ENCODE results near the gene ITPR1.
A peak's percentile ranks its signal among the peaks of the same experiment; 100 is the strongest.
"Not testable (repeated sequence)": the region's sequence is repeated elsewhere in the genome, so short reads cannot be mapped to it uniquely, and the experiment has no call there.

ITPR1 gene

DNA sequence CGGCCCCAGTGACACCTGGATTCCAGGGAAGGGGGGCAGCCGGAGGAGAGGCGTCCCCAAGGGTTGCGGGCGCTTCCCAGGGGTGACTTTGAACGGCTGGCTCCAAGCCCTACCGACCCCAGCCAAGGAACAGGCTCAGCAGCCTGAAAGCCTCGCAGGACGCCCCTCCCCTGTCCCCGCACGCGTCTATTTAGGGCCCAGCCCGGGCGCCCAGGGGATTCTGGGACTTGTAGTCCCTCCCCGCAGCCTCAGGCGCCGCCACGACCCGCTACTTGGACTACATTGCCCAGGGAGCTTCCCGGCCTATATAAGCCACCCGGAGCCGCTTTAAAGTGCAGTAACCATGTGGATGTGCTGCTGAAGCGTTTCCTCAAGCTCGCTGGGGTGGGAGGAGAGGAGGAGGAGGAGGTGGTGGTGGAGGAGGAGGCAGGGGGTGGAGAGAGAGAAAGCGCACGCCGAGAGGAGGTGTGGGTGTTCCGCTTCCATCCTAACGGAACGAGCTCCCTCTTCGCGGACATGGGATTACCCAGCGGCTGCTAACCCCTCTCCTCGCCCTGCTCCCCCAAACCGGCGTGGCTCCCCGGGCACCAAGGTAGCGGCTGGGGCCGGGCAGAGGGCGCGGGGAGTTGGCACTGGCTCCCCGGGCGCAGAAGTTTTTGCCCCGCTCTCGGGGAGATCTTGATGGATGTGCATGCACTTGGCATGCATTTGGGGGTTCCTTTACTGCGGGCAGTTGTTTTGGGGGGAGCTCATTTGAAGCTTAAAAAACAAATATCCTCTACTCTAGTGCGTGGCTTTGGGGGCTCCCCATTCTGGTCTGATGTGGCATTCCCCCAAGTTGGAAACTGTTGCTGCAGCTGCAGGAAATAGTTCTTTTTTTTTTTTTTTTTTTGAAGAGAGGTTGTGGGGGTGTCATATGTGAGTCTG, at the start of gene ITPR1:
Gene ITPR1, plus strand, starts transcription at position 335 of the 927 bp plus-strand sequence. CDS start 23,144 bp downstream, outside the sequence.
- DNase-seq = peak; percentile 33

DNA sequence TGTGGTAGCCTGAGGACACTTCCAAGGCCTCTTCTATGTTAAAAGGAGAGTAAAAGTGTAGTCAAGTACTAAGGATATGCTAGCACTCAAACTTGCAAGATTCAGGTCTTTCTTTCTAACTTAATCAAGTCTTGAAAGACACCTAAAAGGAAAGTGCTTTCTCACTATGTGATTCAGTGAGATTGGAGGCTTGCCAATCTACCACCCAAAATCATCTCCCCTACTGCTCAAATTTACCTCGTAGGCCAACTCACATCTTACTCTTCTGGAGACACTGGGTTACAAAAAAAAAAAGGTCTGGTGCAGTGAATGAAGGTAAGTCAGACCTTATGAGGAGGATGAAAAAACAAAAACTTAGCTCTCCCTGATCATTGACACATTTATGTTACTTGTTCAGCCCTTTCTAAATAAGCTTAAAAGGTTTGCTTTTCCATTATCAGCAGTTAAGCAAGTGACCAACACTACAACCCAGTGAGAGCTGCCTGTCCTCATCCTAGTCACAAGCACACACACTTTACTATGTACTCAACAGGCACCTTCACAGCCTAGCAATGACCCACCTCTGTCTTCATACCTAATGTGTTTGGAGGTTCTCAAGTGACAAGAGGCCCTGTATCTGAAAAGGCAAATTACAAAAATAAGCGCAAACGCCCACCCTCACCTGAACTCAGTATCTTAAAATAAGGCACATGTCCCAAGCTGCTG, 45.7 kb upstream of the ITPR1 start:
- no peak for DNase-seq

- no peak for DNase-seq
Observed at GRCh38 chr3:4448187-4448586, 45.0 kb upstream of the ITPR1 start.

GRCh38 chr3:4449043-4449805, 43.9 kb upstream of the ITPR1 start:
- no peak for DNase-seq

DNA sequence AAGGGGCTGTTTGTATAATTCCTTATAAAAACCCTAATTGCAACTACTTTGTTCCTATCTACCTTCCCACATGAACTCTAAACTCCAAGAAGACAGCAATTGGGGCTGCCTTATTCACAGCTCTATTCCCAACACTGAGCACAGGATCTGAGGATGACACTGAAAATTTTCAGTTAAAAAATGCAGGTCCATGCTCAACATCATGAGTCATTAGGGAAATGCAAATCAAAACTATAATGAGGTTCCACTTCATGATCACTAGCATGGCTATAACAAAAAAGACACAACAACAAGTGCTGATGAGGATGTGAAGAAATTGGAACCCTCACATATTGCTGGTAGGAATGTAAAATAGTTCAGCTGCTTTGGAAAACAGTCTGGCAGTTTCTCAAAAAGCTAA, 39.0 kb upstream of the ITPR1 start:
- DNase-seq = no peak

DNA sequence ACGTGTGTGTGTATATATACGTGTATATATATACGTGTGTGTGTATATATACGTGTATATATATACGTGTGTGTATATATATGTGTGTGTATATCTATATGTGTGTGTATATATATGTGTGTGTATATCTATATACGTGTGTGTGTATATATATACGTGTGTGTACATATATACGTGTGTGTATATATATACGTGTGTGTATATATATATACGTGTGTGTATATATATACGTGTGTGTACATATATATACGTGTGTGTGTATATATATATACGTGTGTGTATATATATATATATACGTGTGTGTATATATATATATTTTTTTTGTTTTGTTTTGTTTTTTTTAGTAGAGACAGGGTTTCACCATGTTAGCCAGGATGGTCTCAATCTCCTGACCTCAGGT, 36.4 kb upstream of the ITPR1 start:
- not testable (repeated sequence) for DNase-seq

- no peak for DNase-seq
Observed at GRCh38 chr3:4458961-4459360, 34.2 kb upstream of the ITPR1 start.

DNA sequence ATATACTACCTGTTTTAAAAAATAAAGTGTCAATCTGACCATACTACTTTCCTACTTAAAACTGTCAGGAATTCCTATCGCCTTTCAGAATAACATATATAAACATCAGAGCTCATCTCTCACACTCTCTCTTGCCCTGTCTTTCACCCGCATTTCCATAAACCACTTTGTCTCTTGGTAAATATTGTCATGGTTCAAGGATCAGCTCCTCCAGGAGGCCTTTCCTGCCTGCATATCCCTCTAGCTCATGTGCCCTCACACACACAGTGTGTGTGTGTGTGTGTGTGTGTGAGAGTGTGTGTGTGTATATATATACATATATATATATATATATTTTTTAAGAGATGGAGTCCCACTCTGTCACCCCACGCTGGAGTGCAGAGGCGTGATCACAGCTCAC, 32.8 kb upstream of the ITPR1 start:
- no peak for DNase-seq

DNA sequence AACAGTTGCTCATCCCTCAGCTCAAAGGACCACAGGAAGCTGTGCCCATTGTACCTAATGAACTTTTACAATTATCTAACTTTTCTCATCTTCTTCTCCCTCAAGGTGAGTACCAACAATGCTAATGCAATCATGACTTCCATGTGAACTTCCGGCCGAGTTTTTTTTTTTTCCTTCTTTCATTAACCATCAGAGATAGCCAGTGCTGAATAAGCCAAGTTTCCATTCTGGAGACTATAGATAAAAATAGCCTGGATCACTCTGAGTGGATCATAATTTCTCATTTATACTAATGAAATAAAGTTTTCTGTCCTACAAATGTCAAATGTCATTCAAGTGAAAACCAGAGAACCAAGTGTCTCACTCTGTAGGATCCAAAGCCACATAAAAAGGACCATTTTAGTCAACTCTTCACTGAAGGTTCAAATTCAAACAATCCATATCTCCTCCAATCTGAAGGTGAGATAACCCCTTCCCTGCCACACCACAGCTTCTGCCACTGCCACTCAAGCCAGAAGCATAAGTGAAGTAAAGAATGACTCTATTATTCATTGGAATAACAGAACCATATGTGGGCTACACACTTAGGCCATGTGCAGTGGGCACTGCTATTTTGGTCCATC, 31.6 kb upstream of the ITPR1 start:
- DNase-seq = no peak

DNA sequence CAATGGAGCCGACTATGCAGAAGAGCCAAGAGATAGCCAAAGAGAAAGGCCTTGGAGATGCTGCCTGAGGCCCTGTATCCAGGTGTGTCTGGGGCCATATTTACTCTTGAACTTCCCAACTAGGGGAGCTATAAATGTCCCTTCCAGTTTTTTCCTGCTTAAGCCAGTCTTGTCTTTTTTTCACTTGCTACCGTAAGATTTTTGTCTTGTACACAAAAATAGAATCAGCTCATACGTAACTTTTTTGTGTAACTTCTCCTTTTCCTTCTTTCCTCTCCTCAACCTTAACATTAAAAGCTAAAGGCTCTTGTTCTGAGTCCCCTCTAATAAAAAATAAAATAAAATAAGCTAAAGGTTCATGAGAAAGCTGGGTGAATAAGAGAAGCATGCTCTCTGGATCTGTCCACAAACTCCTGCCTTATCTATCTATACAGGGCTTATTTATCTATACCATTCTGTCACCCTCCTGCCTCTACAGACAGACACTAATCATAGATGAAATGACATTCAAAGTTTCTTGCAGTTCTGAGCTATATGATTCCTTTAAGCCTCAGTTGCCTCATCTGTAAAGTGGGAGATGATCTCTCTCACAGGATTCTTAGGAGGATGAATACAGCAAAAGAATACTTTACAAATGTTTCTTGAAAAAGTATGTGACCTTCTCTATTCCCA, 30.6 kb upstream of the ITPR1 start:
- DNase-seq = no peak

DNA sequence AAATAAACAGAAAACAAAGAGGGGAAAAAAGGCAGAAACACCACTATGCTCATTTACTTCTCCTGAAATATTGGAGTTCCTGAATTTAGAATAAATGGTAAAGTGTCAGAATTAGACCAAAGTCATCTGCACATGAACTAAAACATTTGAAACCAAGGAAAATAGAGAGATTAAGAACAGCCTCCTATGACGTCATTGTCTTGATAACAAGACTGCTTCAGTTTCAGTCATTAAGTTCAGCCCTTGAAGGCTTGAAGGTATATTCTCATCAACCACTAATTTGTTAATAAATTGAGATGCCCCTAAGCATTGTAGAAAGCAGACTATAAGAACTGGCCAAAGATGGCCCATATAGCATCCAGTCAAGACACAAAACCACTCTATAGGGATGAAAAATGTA, 28.6 kb upstream of the ITPR1 start:
- DNase-seq = no peak

DNA sequence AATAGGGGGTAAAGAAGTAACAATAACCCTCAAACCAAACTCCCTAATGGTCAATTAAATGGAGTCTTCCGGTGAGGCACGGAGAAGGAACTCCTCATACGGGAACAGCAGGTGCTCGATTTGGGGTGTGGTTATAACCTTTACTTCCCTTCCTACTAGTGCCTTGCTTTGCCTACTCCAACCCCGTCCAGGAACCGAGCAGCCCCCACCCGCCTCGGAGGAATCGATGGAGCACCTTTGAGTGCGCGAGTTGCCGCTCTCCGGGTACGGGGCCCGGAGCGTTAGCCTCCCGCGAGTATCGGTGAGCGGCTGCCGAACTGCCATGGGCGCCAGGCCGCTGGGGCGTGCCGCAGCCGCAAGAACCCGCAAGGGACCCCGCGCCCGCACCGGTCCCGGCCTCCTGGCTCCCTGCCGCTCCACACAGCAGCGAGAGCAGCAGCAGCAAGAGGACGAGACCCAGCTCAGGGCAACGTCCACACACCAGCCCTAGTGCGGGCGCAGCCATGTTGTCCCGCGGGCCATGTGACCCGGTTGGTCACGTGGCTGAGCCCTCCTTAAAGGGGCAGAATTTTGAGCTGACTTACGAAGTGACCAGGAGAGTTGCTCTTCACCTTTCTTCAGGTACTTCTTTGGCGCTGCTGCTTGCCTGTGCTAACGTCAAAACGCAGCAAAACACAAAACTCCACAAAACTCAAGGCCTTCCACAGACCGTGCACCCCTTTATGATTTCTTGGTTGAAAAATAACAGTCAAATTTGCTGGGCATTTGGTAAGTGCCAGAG, 26.2 kb upstream of the ITPR1 start, which contains the start of gene SUMF1:
Gene SUMF1, minus strand, starts transcription at position 529 of the 781 bp plus-strand sequence. Its CDS starts 24 bp downstream, at position 505.
- no peak for DNase-seq

- DNase-seq = no peak
Observed at GRCh38 chr3:4467522-4467867, 25.7 kb upstream of the ITPR1 start.

DNA sequence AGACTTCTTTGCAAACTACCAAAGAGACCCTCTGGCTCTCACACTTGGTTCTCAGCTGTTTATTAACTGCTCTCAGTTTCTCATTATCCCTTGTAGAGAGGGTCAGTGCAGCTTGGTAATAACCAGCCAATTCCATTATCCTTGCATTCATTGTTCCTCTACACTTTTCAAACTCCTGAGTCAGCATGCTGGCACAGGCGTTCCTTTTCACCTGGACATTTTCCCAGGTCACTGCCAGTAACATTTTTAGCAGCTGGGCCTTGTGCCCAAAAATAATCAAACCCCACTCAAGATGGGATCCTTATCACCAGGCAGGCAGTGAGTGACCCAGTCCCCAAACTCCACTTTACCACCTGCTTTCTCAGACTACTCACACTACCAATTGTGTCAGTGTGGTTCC, 21.2 kb upstream of the ITPR1 start:
- DNase-seq = no peak

DNA sequence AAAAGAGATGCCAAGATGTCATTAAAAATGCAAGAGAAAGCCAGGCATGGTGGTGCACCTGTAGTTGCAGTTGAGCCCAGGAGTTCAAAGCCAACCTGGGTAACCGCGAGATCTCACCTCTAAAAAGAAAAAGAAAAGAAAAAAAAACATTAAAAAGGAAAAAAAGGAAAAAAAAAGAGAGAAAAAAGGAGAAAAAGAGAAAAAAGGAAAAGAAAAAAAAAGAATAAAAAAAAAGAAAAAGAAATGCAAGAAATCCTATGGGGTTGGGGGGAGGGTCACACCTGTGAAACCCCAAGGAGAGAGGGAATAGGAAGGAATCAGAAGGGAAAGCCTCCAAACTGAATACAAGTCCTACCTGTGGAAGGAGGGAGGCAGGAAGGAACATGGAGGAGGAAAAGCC, 20.8 kb upstream of the ITPR1 start:
- no peak for DNase-seq

DNA sequence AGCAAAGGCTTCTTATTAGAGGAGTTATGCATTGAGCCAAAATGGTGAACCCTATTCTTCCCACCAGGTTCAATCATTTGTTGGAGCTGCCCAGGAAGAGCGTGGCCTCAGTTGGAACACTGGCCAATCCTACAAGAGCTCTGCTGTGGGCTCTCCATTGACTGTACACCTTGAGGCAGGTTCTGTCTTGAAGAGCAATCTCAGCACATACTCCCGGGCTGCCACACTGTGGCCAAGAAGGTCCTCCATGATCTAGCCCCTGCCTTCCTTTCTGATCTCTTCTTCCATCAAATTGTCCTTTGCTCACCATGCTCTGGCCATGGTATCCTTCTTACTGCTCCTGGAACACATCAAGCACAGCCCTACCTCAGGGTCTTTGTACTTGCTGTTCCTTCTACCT, 20.4 kb upstream of the ITPR1 start:
- no peak for DNase-seq

DNA sequence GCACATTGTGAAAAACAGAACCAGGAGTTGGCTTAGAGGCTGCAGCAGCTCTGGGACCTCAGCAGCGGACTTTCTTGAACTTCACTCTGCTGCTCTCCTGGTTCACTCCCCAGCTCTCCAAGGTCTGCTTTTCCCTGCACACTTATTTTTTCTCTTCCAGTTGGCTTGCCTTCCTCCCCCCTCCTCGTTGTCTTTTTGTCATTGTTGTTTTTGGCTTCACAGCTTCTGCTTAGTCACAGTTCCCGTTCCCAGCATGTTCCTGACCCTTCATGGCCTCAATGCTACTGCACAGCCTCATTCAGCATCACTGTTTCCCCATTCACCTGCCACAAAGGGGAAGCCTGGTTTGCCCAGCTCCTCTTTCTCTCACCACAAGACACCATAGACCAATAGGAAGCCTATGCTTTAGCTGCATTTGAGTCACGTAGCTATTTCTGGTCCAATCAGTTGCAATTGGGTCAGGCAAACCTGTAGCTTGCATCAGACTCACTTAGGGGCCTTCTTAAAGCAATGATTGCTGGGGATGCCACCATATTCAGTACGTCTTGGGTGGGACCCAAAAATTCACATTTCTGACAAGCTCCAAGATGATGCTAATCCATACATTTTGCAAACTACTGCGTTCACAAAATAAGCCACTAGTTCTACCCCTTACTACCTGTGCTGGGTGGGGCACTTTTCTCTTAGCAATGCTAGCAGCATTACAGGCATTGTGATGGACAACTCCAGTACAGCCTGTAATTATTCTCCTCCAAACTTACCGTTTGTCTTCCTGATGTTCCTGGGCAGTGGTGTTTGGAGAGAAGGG, 18.3 kb upstream of the ITPR1 start:
- no peak for DNase-seq

GRCh38 chr3:4475804-4476203, 17.3 kb upstream of the ITPR1 start:
- DNase-seq = no peak

DNA sequence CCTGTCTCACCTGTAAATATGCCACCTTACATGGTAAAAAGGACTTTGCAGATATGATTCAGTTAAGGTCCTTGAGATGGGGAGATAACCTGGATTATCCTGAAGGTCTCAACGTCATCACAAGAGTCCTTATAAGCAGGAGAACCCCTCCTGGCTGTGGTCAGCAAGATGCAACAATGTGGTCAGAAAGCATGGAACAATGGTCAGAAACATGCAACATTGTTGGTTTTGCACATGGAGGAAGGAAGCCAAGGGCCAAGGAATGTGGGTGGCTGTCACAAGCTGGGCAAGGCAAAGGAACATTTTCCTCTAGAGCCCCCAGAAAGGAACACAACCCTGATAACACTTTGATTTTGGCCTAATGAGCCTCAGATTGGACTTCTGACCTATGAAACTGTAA, 16.7 kb upstream of the ITPR1 start:
- DNase-seq = no peak

DNA sequence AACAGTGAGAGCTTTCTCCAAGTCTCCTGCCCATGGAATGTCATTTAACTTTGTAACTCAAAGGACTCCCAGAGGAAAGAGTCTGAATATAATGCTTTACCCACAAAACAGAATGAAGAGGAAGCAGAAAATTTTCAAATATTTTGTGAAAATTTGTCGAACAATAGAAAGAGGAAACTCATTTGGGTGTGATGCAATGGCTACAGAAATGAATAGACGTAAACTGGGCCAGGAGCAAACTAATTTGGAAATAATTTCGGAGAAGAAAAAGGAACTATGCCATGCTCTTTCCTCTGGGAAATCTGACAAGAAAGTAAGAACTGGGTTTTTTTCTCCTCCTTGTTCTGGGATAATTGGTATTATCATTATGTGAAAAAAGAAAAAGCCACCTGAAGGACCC, 14.9 kb upstream of the ITPR1 start:
- no peak for DNase-seq

GRCh38 chr3:4491855-4492207, 1.3 kb upstream of the ITPR1 start:
- DNase-seq = no peak
